ENCODE results near the gene NUP93. TPM values are rescaled to one million over a fixed set of nuclear protein-coding genes. Genes with fewer than 3 reads are reported as not detected.

NUP93 gene
- total and polyA plus RNA-seq, 9 of the 15 experiments (the other 6 are each of a cell fraction or from before 2014, with no cell fraction given): 92.0 to 162 (median 121) TPM

GRCh38 chr16:56885446-56886162 is 155.7 kb downstream of the NUP93 start (continued):
- TF ChIP-seq ZNF75A (CRISPR knock-in tag; IDR thresholded peaks at IDR 0.05) (no peak), ILF3 (IDR thresholded peaks at IDR 0.05; ENCODE audit: borderline replicate concordance) (no peak), E2F1 (CRISPR knock-in tag; IDR thresholded peaks at IDR 0.05) (no peak), RAD21 (CRISPR knock-in tag; conservative IDR thresholded peaks at IDR 0.05 in 1 of 2, IDR thresholded peaks at IDR 0.05 in 1 of 2) (no peak), RBM15 (IDR thresholded peaks at IDR 0.05; ENCODE audit: insufficient read depth, low read length) (no peak), PHF8 (IDR thresholded peaks at IDR 0.05; ENCODE audit: borderline replicate concordance, low read length) (no peak), FOXM1 (IDR thresholded peaks at IDR 0.05; ENCODE audit: low read depth) (no peak), FOXM1 (CRISPR knock-in tag; IDR thresholded peaks at IDR 0.05; ENCODE audit: low read depth) (no peak), RBM39 (optimal IDR thresholded peaks at IDR 0.05; ENCODE audit: low read depth, low read length) (no peak), ZBTB1 (CRISPR knock-in tag; IDR thresholded peaks at IDR 0.05; ENCODE audit: borderline replicate concordance, low read depth) (no peak), ZC3H4 (CRISPR knock-in tag; IDR thresholded peaks at IDR 0.05; ENCODE audit: borderline replicate concordance) (no peak), ASH1L (IDR thresholded peaks at IDR 0.05; ENCODE audit: borderline replicate concordance, low read depth, partially characterized antibody) (no peak), OTX1 (CRISPR knock-in tag; IDR thresholded peaks at IDR 0.05) (no peak), EHMT2 (IDR thresholded peaks at IDR 0.05) (no peak), CEBPG (CRISPR knock-in tag; IDR thresholded peaks at IDR 0.05) (no peak), CEBPG (tag; conservative IDR thresholded peaks at IDR 0.05 in 1 of 2, IDR thresholded peaks at IDR 0.05 in 1 of 2) (no peak), ERF (CRISPR knock-in tag; IDR thresholded peaks at IDR 0.05) (no peak), PYGO2 (tag; IDR thresholded peaks at IDR 0.05) (no peak), HDAC2 (IDR thresholded peaks at IDR 0.05) (peak; percentile 47; the same call in 1 of the 2 replicates), TAF15 (IDR thresholded peaks at IDR 0.05; ENCODE audit: low read depth, low read length) (no peak), IRF9 (tag; IDR thresholded peaks at IDR 0.05) (no peak)

Measured in K562 (cell line).